ENCODE data around the gene DYNC1I1. TPM values are rescaled to one million over a fixed set of nuclear protein-coding genes. Genes with fewer than 3 reads are reported as not detected.
"Not testable (repeated sequence)": the region's sequence is repeated elsewhere in the genome, so short reads cannot be mapped to it uniquely, and the experiment has no call there.

DYNC1I1 gene
- total and polyA plus RNA-seq, 2 of the 4 experiments (the other 2 are of a cell fraction) = under 0.01 to 0.15 TPM

DNA sequence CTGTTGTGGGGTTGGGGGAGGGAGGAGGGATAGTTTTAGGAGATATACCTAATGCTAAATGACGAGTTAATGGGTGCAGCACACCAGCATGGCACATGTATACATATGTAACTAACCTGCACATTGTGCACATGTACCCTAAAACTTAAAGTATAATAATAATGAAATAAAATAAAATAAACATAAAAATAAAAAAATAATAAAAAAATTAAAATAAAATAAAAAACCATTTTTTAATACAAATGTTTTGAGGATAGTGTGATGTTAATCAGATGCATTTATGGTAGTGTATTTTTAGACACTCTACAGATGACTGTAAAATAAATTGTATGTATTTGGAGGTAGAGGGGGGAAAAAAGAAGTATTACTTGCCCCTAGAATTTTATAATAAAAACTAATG lies 172.5 kb downstream of the DYNC1I1 start:
- intact Hi-C loops (cut with micrococcal nuclease); H3K79me1 ChIP-seq (ENCODE audit: low read depth in 1 of 2, low read length in 2 of 2); BruUV-seq (replicated peaks); H2BK15ac ChIP-seq (ENCODE audit: low read depth, low read length); H4K5ac ChIP-seq (ENCODE audit: low read depth, low read length); DNase-seq; H4K20me1 ChIP-seq (ENCODE audit: insufficient read depth, low read length); H2BK120ac ChIP-seq (ENCODE audit: low read depth, low read length); H3K56ac ChIP-seq (ENCODE audit: extremely low read depth, insufficient read depth, low read length); CTCF ChIA-PET; ATAC-seq (ENCODE audit: low read depth); H3K9me1 ChIP-seq (ENCODE audit: insufficient read depth, low read length); H3K9me3 ChIP-seq (ENCODE audit: control insufficient read depth, insufficient read depth, low read length); H2AFZ ChIP-seq (replicated peaks; ENCODE audit: low read length, poor library complexity); H3K4me2 ChIP-seq (ENCODE audit: low read depth, low read length); H3K14ac ChIP-seq (replicated peaks; ENCODE audit: low read depth, low read length); POLR2A ChIA-PET (ENCODE audit: unreplicated experiment); H3K4ac ChIP-seq (ENCODE audit: low read depth, low read length); H3K36me3 ChIP-seq (ENCODE audit: control insufficient read depth, insufficient read depth, low read length); H3K27ac ChIP-seq (ENCODE audit: insufficient read depth, low read length); H3K4me1 ChIP-seq (ENCODE audit: control insufficient read depth, insufficient read depth, low read length); in situ Hi-C loops (cut with MboI; ENCODE audit: low sequenced_read_pairs); H3K18ac ChIP-seq (ENCODE audit: low read depth, low read length); H3K23ac ChIP-seq (ENCODE audit: low read depth, low read length); H4K8ac ChIP-seq (ENCODE audit: low read depth in 2 of 2, low read length in 2 of 2); H3K4me3 ChIP-seq (ENCODE audit: insufficient read depth, low read depth, low read length); H3K9ac ChIP-seq (ENCODE audit: low read depth, low read length); H2AK5ac ChIP-seq (ENCODE audit: low read depth, low read length); dilution Hi-C loops (cut with HindIII; ENCODE audit: low sequenced_read_pairs, unreplicated experiment); H2BK5ac ChIP-seq (ENCODE audit: low read depth, low read length, poor library complexity, severe bottlenecking); H2AK9ac ChIP-seq (replicated peaks; ENCODE audit: low read depth, low read length, poor library complexity); H3K27me3 ChIP-seq (ENCODE audit: control insufficient read depth, insufficient read depth, low read length); H2BK20ac ChIP-seq (ENCODE audit: low read depth, low read length); H4K91ac ChIP-seq (ENCODE audit: insufficient read depth, low read depth, low read length): not testable (repeated sequence)
- WGBS, 2 experiments (ENCODE audit: extremely low coverage in 2 of 2, insufficient read length in 1 of 2) = no CpG with 5 or more reads among the region's 1 CpG
